ENCODE data around the gene NELFCD.

NELFCD gene

GRCh38 chr20:59005523-59006166, 24.6 kb downstream of the NELFCD start:
- H3K36me3 ChIP-seq (replicated peaks; ENCODE audit: insufficient read depth, low read length), result no peaks in the 10 kb centered on the region
- H3K4me3 ChIP-seq (ENCODE audit: low read length), result peak overlapping the region; percentile 67; the same call in 1 of the 2 replicates
- H3K4me2 ChIP-seq (ENCODE audit: low read depth, low read length), result peak overlapping the region; percentile 96
- peaks cover 23% of the 10 kb centered on the region for H3F3A ChIP-seq (ENCODE audit: insufficient read depth, low read length)
- H3K27ac ChIP-seq (ENCODE audit: low read length), result peak overlapping the region; percentile 58; the same call in 1 of the 2 replicates
- H3K9ac ChIP-seq (ENCODE audit: low read length), result no peak overlapping the region
- peaks cover 33% of the 10 kb centered on the region for H3K4me1 ChIP-seq (ENCODE audit: low read length)
- H4K20me1 ChIP-seq (ENCODE audit: insufficient read depth, low read length), result no peaks in the 10 kb centered on the region
- no peaks in the 10 kb centered on the region for H3K27me3 ChIP-seq (replicated peaks; ENCODE audit: insufficient read depth, low read length)
- no peak for DNase-seq
- no peaks in the 10 kb centered on the region for H3K9me2 ChIP-seq (replicated peaks; ENCODE audit: insufficient read depth, low read length)
- no peaks in the 10 kb centered on the region for H3K79me2 ChIP-seq (ENCODE audit: low read length)
- TF ChIP-seq EZH2 (optimal IDR thresholded peaks at IDR 0.05; ENCODE audit: low read depth, low read length) (no peak), EZH2phosphoT487 (IDR thresholded peaks at IDR 0.05; ENCODE audit: low read length) (no peak), CTCF (IDR thresholded peaks at IDR 0.05; ENCODE audit: low read length) (no peak)
- no peaks in the 10 kb centered on the region for H3K9me3 ChIP-seq (replicated peaks; ENCODE audit: insufficient read depth, low read length)
- H2AFZ ChIP-seq (ENCODE audit: low read length), result no peak overlapping the region

GRCh38 chr20:59006167-59006863, 25.3 kb downstream of the NELFCD start:
- no peaks in the 10 kb centered on the region for H3K9me3 ChIP-seq (replicated peaks; ENCODE audit: insufficient read depth, low read length)
- H4K20me1 ChIP-seq (ENCODE audit: insufficient read depth, low read length), result no peaks in the 10 kb centered on the region
- peak overlapping the region; percentile 96 for H3K4me2 ChIP-seq (ENCODE audit: low read depth, low read length)
- H2AFZ ChIP-seq (ENCODE audit: low read length), result peak overlapping the region; percentile 57
- no peaks in the 10 kb centered on the region for H3K79me2 ChIP-seq (ENCODE audit: low read length)
- H3F3A ChIP-seq (ENCODE audit: insufficient read depth, low read length), result peaks cover 23% of the 10 kb centered on the region
- DNase-seq, result no peak
- no peaks in the 10 kb centered on the region for H3K9me2 ChIP-seq (replicated peaks; ENCODE audit: insufficient read depth, low read length)
- peaks cover 33% of the 10 kb centered on the region for H3K4me1 ChIP-seq (ENCODE audit: low read length)
- H3K36me3 ChIP-seq (replicated peaks; ENCODE audit: insufficient read depth, low read length), result no peaks in the 10 kb centered on the region
- TF ChIP-seq EZH2 (optimal IDR thresholded peaks at IDR 0.05; ENCODE audit: low read depth, low read length), result no peak
- no peak for TF ChIP-seq CTCF (IDR thresholded peaks at IDR 0.05; ENCODE audit: low read length)
- TF ChIP-seq EZH2phosphoT487 (IDR thresholded peaks at IDR 0.05; ENCODE audit: low read length), result no peak
- peak overlapping the region; percentile 56 for H3K9ac ChIP-seq (ENCODE audit: low read length)
- H3K27ac ChIP-seq (ENCODE audit: low read length), result no peak overlapping the region
- H3K4me3 ChIP-seq (ENCODE audit: low read length), result peak overlapping the region; percentile 67
- H3K27me3 ChIP-seq (replicated peaks; ENCODE audit: insufficient read depth, low read length), result no peaks in the 10 kb centered on the region

DNA sequence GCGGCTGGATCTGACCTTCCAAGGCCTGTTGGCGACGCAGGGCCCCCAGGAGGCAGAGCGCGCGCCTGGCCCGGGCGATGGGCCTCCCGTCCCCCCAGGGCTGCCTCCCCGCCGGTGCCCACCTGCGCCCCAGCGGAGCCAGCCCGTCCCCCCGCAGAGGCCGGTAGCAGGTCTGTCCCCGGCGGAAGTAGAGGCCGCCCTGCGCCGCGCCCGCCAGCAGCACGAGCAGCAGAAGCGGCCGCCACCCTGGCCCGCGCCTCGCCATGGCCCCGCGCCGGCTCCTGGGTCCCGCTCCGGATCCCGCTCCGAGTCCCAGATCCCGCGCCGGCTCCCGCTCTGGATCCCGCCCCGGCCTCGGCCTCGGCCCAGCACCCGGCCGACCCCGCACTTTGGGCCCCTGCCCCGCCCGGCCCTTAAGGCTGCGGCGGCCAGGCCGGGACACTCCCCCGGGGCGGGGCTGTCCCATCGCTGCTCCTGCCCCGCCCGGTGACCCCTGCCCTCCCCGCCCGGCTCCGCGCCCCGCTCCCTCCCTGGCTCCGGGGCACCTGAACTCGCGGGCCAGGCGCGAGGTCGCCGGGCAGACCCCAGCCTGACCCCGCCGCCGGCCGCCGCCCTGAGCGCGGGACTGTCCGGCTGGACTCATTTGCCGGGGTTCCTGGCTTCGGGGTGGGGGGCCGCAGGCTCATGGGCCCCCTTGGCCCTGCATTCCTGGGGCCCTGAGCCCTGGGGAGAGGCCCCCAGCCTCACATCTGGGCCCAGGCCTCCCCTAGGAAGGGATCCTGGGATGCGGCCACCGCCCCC, 26.0 kb downstream of the NELFCD start, which contains the start of gene CTSZ:
Gene CTSZ, minus strand, starts transcription at position 391 of the 801 bp plus-strand sequence. Its CDS starts 126 bp downstream, at position 265.
- H4K20me1 ChIP-seq (ENCODE audit: insufficient read depth, low read length), result no peaks in the 10 kb centered on the region
- peak within 1 kb of the TSS; percentile 57 for H2AFZ ChIP-seq (ENCODE audit: low read length)
- peaks cover 33% of the 10 kb centered on the region for H3K4me1 ChIP-seq (ENCODE audit: low read length)
- H3K36me3 ChIP-seq (replicated peaks; ENCODE audit: insufficient read depth, low read length), result no peaks in the 10 kb centered on the region
- H3K27me3 ChIP-seq (replicated peaks; ENCODE audit: insufficient read depth, low read length), result no peaks in the 10 kb centered on the region
- H3K4me2 ChIP-seq (ENCODE audit: low read depth, low read length), result peak within 1 kb of the TSS; percentile 96
- no peaks in the 10 kb centered on the region for H3K9me3 ChIP-seq (replicated peaks; ENCODE audit: insufficient read depth, low read length)
- H3K4me3 ChIP-seq (ENCODE audit: low read length), result peak within 1 kb of the TSS; percentile 67
- H3K27ac ChIP-seq (ENCODE audit: low read length), result no peak within 1 kb of the TSS
- DNase-seq, result peak; percentile 20
- H3K9ac ChIP-seq (ENCODE audit: low read length), result peak within 1 kb of the TSS; percentile 56
- TF ChIP-seq CTCF (IDR thresholded peaks at IDR 0.05; ENCODE audit: low read length), result no peak
- no peak for TF ChIP-seq EZH2phosphoT487 (IDR thresholded peaks at IDR 0.05; ENCODE audit: low read length)
- TF ChIP-seq EZH2 (optimal IDR thresholded peaks at IDR 0.05; ENCODE audit: low read depth, low read length), result no peak
- no peaks in the 10 kb centered on the region for H3K79me2 ChIP-seq (ENCODE audit: low read length)
- no peaks in the 10 kb centered on the region for H3K9me2 ChIP-seq (replicated peaks; ENCODE audit: insufficient read depth, low read length)
- peaks cover 23% of the 10 kb centered on the region for H3F3A ChIP-seq (ENCODE audit: insufficient read depth, low read length)
